NCI-H2227 (cell line): ENCODE results near the gene YTHDF2.

Source experiments
- DNase-seq: peaks from one replicate; lab custom pipeline; 2025; ENCODE audit not compliant: unreplicated experiment; lab: John Stamatoyannopoulos, UW

The YTHDF2 gene

DNA sequence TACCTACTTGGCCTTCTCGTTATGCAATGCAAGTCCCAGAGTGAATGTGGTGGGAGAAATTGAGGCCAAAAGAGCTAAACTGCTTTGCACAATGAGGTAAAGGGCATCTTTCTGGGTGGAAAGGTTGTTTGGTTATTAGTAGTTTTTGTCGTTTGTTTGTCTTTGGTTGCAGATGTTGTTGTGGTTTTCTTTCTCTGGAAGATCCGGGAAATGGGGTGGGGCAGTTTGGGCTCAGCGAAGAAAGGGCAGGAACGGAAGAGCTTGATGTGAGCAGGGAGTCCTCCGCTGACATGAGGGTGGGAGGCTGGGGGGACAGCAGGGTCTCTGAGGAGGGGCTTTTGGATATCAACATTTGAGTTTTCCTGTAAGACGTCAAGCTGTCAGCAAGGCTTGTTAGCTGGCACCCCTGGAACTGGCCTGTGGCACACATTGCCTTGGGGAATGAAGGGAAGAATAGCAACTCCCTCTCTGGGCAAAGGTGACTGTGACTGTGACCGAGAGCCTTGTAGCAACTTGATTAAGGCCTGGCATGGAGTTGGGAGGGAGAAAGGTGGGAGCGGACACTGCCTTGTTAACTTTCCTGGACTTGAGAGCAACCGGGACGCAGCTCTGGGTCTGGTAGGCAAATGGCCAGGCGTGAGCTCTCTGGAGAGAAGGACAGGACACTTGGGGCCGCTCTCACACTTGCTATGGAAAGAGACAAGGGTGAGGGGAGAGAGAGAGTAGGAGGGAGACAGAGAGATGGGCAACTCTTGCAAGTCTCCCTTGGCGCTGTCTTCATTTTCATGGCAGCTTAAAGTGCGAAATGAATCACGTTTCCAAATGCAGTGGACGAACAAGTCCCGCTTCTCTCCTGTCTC, 59.8 kb downstream of the YTHDF2 start:
- DNase-seq: no peak

DNA sequence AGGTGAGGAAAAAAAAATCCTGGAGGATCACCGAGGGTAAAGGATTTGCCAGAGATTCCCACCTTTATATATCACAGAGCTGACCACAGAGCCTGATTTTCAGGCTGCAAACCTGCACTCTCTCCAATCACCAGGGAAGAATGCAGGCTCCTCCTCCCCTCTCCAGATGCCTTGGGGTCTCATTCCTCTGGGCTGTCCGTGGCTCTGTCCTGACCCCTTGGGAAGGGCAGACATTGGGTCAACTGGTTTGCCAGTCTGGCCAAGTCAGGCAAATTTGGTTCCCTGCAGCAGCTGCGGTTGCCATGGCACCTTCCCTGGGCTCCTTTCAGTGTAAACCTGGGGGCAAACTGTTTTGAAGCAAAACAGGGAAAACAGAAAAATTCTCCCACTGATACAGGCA, 63.6 kb downstream of the YTHDF2 start:
- no peak for DNase-seq

DNA sequence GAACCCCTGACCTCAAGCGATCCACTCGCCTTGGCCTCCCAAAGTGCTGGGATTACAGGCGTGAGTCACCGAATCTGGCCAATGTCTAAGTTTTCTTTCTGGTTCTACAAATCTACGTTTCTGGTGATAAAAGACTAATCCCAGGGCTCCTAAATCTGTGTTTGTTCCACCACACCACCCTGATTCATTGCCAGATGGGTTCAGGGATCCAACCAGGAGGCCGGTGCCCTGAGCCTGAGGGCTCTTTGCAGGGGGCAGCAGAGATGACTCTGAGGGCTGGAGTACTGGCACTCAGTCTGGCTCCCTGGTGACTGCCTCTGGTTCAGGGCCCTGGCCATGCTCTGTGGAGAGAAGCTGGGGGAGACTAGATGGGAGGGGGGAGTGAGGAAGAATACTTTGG, 64.7 kb downstream of the YTHDF2 start:
- DNase-seq: no peak

DNA sequence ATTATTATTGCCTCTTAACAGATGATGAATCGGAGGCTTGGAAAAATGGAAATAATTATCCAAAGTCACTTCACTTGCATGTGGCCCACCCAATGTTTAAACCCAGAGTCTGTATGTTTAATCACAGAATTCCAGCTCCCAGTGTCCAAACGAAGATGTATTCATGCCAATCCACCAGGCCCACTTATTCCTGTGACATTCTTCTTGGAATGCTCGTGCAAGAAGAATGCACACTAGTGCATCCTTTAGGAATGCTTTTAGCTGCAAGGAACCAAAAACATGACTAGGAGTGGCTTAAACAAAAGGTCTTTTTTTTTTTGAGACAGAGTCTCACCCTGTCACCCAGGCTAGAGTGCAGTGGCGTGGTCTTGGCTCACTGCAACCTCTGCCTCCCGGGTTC, 66.3 kb downstream of the YTHDF2 start:
- DNase-seq: no peak

DNA sequence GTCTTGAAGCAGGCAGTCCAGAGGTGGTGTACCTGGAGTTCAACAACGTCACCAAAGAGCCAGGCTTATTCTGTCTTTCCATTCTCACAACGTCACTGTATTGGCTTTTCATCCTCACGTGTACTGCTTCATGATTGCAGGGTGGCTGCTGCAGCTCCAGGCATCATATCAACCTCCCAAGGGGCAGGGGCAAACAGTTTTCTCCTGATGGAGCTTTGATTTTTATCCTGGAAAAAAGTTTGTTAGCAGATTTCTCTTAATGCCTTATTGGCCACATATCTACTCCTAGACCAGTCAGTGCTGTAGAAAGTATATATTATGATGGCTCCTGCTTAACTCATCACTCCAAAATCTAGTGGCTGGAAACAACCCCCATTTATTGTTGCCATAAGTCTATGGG, 66.9 kb downstream of the YTHDF2 start:
- DNase-seq: no peak

DNA sequence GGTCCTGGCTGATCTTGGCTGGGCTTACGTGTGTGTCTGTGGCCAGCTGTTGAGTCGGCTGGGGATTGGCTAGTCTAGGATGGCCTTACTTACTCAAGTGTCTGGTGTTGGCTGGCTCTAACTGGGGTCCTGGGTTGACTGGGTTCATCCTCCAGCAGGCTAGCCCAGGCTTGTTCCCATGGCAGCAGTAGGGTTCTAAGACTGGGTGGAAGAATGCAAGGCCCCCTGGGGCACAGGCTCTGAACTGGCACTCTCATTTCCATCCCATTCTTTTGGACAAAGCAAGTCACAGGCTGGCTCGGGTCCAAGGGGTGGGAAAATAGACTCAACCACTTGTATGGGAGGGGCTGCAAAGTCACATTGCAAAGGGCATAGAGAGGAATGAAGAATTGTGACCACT, 67.3 kb downstream of the YTHDF2 start:
- no peak for DNase-seq

DNA sequence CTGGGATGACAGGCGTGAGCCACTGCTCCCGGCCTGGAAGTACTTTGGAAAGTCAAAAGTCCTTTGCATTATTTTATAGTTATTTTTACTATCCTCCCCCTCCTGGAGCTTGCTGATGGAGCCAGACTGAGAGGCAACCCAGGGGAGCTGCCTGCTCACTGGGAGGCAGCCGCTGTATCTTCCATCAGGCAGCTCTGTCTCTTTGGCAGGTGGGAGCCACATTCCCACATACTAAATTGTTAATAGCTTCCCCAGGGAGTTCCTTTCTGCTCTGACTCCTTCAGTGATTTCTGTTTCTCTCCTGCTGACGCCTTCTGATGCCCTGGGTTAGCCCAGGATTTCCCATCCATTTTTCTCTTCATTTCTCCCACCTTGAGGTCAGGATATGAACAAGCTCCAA, 70.3 kb downstream of the YTHDF2 start:
- no peak for DNase-seq

DNA sequence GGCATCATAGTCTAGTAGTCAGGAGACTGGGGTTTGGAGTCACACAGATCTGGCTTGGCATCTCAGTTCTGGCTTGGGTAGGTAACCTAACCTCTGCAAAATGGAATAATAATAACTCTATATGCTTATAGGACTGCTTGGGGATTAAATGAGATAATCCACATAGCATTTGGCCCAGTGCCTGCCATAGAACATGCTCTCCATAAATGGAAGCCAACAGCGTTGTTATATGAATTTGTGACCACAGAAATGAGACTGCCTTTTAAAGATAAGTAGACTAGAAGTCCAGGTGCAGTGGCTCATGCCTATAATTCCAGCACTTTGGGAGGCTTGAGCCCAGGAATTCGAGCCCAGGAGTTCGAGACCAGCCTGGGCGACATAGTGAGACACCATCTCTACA, 71.2 kb downstream of the YTHDF2 start:
- no peak for DNase-seq

DNA sequence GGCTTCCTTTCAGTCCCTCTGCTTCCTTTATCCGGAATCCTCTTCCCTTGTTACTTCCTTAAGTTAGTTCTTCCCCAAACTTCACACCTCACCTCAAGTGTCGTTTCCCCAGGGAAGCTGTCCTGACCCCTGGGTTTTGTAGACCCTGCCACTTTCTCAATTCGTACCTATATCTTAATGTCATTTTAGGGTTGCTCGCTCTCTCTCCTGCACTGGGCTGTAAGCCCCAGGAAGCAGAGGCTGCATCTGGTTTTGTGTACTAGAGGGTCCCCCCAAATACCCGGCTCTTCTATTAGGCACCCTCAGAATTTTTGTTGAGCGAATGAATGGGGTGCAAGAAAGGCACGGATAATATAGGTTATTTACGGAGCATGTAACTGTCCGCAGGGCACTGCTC, 74.6 kb downstream of the YTHDF2 start:
- no peak for DNase-seq

DNA sequence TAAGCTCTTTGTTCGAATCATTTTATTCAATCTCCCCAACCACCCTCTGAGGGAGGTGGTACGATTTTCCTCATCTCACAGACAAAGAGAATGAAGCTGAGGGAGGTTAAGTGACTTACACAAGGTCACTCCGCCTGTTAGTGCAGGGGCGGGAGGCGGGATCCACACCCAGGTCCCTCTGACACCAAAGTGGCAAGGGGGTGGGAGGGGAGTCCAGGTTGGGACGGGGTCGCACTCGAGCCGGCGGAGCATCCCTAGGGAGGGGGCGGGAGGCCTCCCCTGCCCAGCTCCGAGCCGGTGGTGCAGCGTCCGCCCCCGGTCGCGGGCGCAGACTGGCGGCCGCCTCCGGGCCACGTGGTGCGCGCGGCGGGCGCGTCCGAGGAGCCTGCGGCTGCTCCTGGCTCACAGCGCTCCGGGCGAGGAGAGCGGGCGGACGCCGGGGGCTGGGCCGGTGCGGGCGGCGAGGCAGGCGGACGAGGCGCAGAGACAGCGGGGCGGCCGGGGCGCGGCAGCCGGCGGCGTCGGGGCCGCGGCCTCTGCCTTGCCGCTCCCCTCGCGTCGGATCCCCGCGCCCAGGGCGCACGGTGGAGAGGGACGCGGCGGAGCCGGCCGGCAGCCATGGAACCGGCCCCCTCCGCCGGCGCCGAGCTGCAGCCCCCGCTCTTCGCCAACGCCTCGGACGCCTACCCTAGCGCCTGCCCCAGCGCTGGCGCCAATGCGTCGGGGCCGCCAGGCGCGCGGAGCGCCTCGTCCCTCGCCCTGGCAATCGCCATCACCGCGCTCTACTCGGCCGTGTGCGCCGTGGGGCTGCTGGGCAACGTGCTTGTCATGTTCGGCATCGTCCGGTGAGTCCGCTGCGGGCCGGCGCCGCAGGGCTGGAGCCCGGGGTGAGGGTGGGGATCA, 75.3 kb downstream of the YTHDF2 start, which contains the start of gene OPRD1:
TSS of gene OPRD1 (plus strand) at position 405 of the 903 bp plus-strand sequence. CDS start at position 619, 214 bp downstream.
- peak; percentile 58 for DNase-seq

DNA sequence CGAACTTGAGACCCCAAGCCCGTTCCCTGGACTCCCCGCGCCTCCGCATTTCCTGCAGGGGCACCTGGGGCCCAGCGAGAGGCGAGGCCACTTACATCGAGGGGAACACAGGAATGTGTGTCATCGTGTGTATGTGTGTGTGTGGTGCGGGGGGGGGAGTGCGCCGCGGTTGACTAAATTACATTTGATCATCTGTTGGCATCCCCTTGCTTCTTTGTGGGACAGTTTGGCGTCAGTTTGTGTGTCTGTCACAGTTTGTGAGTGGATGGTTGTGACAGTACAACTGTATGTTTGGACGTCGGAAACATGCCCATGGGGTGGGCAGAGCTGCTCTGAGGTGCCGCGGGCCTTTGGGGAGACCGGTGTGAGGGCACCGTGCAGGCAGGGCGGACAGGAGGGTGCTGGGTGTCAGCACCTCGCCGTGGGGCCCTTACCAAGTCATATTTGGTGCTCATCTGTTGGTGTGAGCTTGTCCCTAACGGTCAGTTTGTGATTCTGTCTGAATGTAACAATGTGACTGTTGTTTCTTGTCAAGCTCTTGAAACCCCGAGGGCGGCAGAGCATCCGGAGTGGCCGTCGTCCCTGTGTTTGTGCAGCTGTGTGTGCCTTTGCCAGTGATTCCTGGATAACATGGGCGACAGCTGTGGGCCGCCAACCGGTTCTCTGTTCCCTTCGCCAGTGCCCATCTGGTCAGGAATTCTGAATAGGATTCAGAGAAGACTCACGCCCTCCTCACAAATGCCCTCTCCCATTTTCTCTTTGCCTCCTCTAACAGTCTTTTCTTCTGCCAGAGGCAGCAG, 76.1 kb downstream of the YTHDF2 start:
- DNase-seq: no peak

DNA sequence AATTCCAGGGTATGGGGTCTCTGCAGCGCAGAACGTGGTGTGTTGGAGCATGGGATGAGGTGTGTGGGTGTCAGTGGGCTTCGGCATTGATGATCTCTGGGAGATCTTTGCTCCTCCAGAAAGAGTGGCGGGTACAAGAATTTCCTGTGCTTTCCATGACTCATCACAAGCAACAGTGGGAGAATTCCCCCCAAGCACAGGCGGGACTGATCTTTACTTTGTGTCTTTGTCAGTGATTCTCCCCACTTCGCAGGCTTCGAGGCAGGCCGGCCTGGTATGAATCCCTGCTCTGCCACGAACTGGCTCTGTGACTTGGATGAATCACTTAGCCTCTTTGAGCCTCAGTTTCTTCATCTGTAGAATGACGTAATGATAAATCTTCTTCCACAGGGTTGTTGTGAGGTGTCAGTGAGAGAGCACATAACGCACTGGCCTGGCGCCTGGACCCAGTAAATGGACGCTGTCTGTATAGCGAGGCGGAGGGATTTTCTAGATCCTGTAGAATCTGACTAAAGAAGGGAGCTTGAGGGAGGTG, 77.3 kb downstream of the YTHDF2 start:
- no peak for DNase-seq

DNA sequence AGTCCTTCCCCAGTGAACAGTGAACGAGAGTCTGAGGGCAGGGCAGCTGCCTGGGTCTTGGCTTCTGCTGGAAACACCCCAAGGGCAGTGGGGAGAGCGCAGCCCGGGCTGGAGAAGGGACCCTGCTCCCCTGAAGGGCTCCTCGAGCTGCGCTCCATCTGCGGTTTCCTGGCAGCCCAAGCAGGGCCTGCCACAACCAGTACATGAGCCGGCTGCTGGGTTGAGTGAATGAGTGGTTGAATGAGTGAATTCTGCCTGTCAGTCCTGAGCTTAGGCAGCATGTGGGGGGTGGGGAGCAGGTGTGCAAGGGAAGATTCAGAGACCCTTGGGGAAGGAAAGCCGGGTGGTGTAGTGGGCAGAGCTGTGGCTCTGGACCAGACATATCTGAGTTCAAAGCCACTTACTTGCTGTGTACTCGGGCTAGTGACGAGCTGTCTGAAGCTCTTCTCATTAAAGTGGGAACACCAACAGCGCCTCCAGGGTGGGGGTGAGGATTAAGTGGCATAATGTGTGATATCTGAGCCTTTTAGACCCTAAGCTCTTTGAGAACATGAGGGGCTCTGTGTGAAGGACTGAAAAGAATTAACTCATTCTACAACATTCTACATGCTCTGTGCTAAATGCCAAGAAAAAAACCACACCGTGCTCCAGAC, 78.9 kb downstream of the YTHDF2 start:
- no peak for DNase-seq

DNA sequence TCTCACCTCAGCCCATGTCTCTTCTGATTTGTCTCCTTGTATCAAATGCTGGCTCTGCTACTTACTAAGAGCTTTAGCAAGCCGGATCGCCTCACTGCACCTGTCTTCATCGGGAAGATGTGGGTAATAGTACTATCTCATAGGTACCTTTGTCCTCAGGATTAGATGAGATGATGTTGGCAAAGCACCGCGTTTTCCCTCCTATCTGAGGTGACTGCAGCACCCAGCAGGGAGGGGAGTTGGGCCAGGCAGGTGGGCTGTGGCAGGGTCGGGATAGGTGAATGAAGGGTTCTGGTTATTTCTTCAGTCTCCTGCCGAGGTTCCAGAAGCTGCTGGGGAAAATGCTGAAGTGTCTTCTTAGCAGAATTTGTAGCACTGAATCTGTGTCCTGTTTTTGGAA, 80.4 kb downstream of the YTHDF2 start:
- no peak for DNase-seq

DNA sequence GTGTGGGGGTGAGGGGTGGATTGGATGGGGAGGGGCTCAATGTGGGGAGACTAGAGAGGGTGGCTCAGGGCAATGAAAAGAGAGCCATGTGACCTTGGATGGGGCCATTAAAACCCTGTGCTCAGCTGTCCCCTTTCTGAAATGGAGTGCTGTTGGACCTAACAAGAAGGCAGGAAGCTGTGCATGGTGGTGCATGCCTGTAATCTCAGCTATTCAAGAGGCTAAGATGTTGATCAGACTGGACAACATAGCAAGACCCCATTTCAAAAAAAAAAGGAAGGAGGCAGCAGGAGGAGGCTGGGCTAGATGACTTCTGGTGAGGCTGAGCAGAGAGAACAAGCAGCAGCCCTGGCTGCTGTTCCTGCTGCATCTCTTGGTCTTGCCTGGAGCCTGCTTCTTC, 82.3 kb downstream of the YTHDF2 start:
- no peak for DNase-seq
